Astrocyte (in vitro differentiated cells and primary cell): Measurements from ENCODE around the gene CD46. TPM values are rescaled to one million over a fixed set of nuclear protein-coding genes. Genes with fewer than 3 reads are reported as not detected.
A peak's percentile ranks its signal among the peaks of the same experiment; 100 is the strongest.

Source experiments
- DNase-seq: peaks from one replicate; pipeline ENCODE4 v3.0.0-alpha.2; 2010; ENCODE audit warnings: low read depth
- FAIRE-seq: peaks from 2 replicates; lab custom pipeline; 2011; peaks lifted over from hg19 to GRCh38; lab: Jason Lieb, UNC
- H2AFZ ChIP-seq: 2 replicates; pipeline ENCODE4 v1.6.0; 2012; ENCODE audit warnings: low read depth, low read length, inconsistent platforms
- H3K27ac ChIP-seq: 2 replicates; pipeline ENCODE4 v1.5.1; 2011; ENCODE audit warnings: low read depth, low read length, inconsistent platforms
- H3K27me3 ChIP-seq: 2 replicates; pipeline ENCODE4 v1.6.0; 2011; ENCODE audit warnings: low read length, inconsistent platforms; ENCODE audit not compliant: insufficient read depth
- H3K36me3 ChIP-seq: 2 replicates; pipeline ENCODE4 v1.5.1; 2011; ENCODE audit warnings: low read length, inconsistent platforms; ENCODE audit not compliant: insufficient read depth
- H3K4me1 ChIP-seq: 2 replicates; pipeline ENCODE4 v1.5.1; 2011; ENCODE audit warnings: low read length, inconsistent platforms; ENCODE audit not compliant: insufficient read depth
- H3K4me2 ChIP-seq: 2 replicates; pipeline ENCODE4 v1.6.0; 2012; ENCODE audit warnings: low read length, inconsistent platforms
- H3K4me3 ChIP-seq: 2 replicates; pipeline ENCODE4 v1.5.1; 2011; ENCODE audit warnings: low read depth, mild to moderate bottlenecking, low read length, inconsistent platforms; ENCODE audit not compliant: insufficient read depth
- H3K79me2 ChIP-seq: 2 replicates; pipeline ENCODE4 v1.6.0; 2012; ENCODE audit warnings: mild to moderate bottlenecking, low read length, inconsistent platforms; ENCODE audit not compliant: insufficient read depth
- H3K9ac ChIP-seq: 2 replicates; pipeline ENCODE4 v1.6.0; 2012; ENCODE audit warnings: mild to moderate bottlenecking, low read length, inconsistent platforms
- H3K9me3 ChIP-seq: 2 replicates; pipeline ENCODE4 v1.5.1; 2012; ENCODE audit warnings: low read depth, mild to moderate bottlenecking, low read length, inconsistent platforms; ENCODE audit not compliant: insufficient read depth
- H4K20me1 ChIP-seq: 2 replicates; pipeline ENCODE4 v1.6.0; 2012; ENCODE audit warnings: low read length, inconsistent platforms; ENCODE audit not compliant: insufficient read depth
- H3K27ac Mint-ChIP-seq: one replicate; pipeline ENCODE4 v1.8.0; 2021; ENCODE audit warnings: mild to moderate bottlenecking, mixed read lengths; ENCODE audit not compliant: unreplicated experiment
- H3K27me3 Mint-ChIP-seq: one replicate; pipeline ENCODE4 v1.8.0; 2021; ENCODE audit warnings: low read depth, mixed read lengths; ENCODE audit not compliant: unreplicated experiment
- H3K36me3 Mint-ChIP-seq: one replicate; pipeline ENCODE4 v1.8.0; 2021; ENCODE audit warnings: low read depth, mixed read lengths; ENCODE audit not compliant: unreplicated experiment
- H3K4me1 Mint-ChIP-seq: one replicate; pipeline ENCODE4 v1.8.0; 2021; ENCODE audit warnings: low read depth, mixed read lengths; ENCODE audit not compliant: unreplicated experiment
- H3K4me3 Mint-ChIP-seq: one replicate; pipeline ENCODE4 v1.8.0; 2021; ENCODE audit warnings: mild to moderate bottlenecking, moderate library complexity, mixed read lengths; ENCODE audit not compliant: unreplicated experiment
- H3K9me3 Mint-ChIP-seq: one replicate; pipeline ENCODE4 v1.8.0; 2021; ENCODE audit warnings: mild to moderate bottlenecking, mixed read lengths; ENCODE audit not compliant: unreplicated experiment
- CTCF ChIP-seq: IDR thresholded peaks from 2 replicates; pipeline ENCODE4 v1.5.1; 2011; ENCODE audit warnings: low read depth, mild to moderate bottlenecking, inconsistent platforms, low read length, moderate library complexity; ENCODE audit not compliant: insufficient read depth
- EZH2 ChIP-seq: IDR thresholded peaks from 2 replicates; pipeline ENCODE4 v1.6.1; 2012; ENCODE audit warnings: mild to moderate bottlenecking, low read length, inconsistent platforms; ENCODE audit not compliant: insufficient read depth
- total RNA-seq: library from RNA; stranded (reverse); gene quantifications from 2 replicates; pipeline ENCODE4 v1.2.1, GENCODE V29; 2021

Gene CD46
- total RNA-seq, 1 donor from 2014 or later: 176 TPM

GRCh38 chr1:207838156-207839082 lies 86.6 kb downstream of the CD46 start:
- Mint-ChIP-seq H3K4me3 (no peak overlapping the region), H3K27me3 (peaks cover 5% of the 10 kb centered on the region), H3K36me3 (peaks cover 8% of the 10 kb centered on the region), H3K4me1 (no peaks in the 10 kb centered on the region), H3K27ac (no peak overlapping the region), H3K9me3 (peaks cover 4% of the 10 kb centered on the region)
- no peaks in the 10 kb centered on the region for H3K27me3 ChIP-seq
- TF ChIP-seq EZH2 (no peak), CTCF (no peak)
- no peaks in the 10 kb centered on the region for H4K20me1 ChIP-seq
- H3K4me2 ChIP-seq: no peak overlapping the region
- no peak overlapping the region for H3K9ac ChIP-seq
- no peak overlapping the region for H3K4me3 ChIP-seq
- DNase-seq: no peak
- H2AFZ ChIP-seq: peak overlapping the region; percentile 0
- no peaks in the 10 kb centered on the region for H3K79me2 ChIP-seq
- no peak for FAIRE-seq
- no peak overlapping the region for H3K27ac ChIP-seq
- no peaks in the 10 kb centered on the region for H3K9me3 ChIP-seq
- H3K36me3 ChIP-seq: no peaks in the 10 kb centered on the region
- no peaks in the 10 kb centered on the region for H3K4me1 ChIP-seq

- no peaks in the 10 kb centered on the region for H4K20me1 ChIP-seq
- FAIRE-seq: no peak
- Mint-ChIP-seq H3K27me3 (peaks cover 4% of the 10 kb centered on the region), H3K4me1 (no peaks in the 10 kb centered on the region), H3K4me3 (no peak overlapping the region), H3K9me3 (peaks cover 4% of the 10 kb centered on the region), H3K27ac (no peak overlapping the region), H3K36me3 (peaks cover 6% of the 10 kb centered on the region)
- H3K9ac ChIP-seq: no peak overlapping the region
- H3K79me2 ChIP-seq: peaks cover 3% of the 10 kb centered on the region
- TF ChIP-seq CTCF: no peak
- H3K4me1 ChIP-seq: no peaks in the 10 kb centered on the region
- no peak for DNase-seq
- no peak overlapping the region for H3K27ac ChIP-seq
- H3K27me3 ChIP-seq: no peaks in the 10 kb centered on the region
- H3K36me3 ChIP-seq: no peaks in the 10 kb centered on the region
- H3K4me3 ChIP-seq: no peak overlapping the region
- H2AFZ ChIP-seq: no peak overlapping the region
- H3K4me2 ChIP-seq: no peak overlapping the region
- no peaks in the 10 kb centered on the region for H3K9me3 ChIP-seq
Measured at GRCh38 chr1:207839083-207839413, 87.2 kb downstream of the CD46 start.

GRCh38 chr1:207840380-207840779 lies 88.5 kb downstream of the CD46 start:
- Histone ChIP-seq H3K27me3 (no peaks in the 10 kb centered on the region), H3K27ac (no peak overlapping the region), H3K36me3 (no peaks in the 10 kb centered on the region), H3K4me1 (no peaks in the 10 kb centered on the region), H3K4me3 (no peak overlapping the region), H3K4me2 (no peak overlapping the region), H3K9ac (no peak overlapping the region), H3K9me3 (no peaks in the 10 kb centered on the region), H2AFZ (no peak overlapping the region), H3K79me2 (peaks cover 3% of the 10 kb centered on the region), H4K20me1 (no peaks in the 10 kb centered on the region)
- no peak for FAIRE-seq
- H3K4me1 Mint-ChIP-seq: no peaks in the 10 kb centered on the region
- no peak for TF ChIP-seq CTCF
- TF ChIP-seq EZH2: no peak
- peaks cover 2% of the 10 kb centered on the region for H3K27me3 Mint-ChIP-seq
- DNase-seq: no peak
- peaks cover 2% of the 10 kb centered on the region for H3K9me3 Mint-ChIP-seq
- H3K27ac Mint-ChIP-seq: no peak overlapping the region
- no peak overlapping the region for H3K4me3 Mint-ChIP-seq
- no peaks in the 10 kb centered on the region for H3K36me3 Mint-ChIP-seq
